HEK293 (cell line): ENCODE data around the gene GMDS.

ENCODE experiments used
- BCL11B ChIP-seq: fragments of 450-650 bp; formaldehyde crosslinking; IDR thresholded peaks from 2 replicates; pipeline ENCODE4 v1.5.1; 2016; ENCODE audit warnings: low read depth, missing biosample characterization, missing genetic modification characterization
- ELK4 ChIP-seq: IDR thresholded peaks from 2 replicates; pipeline ENCODE4 v1.6.1; 2011; ENCODE audit warnings: mild to moderate bottlenecking, low read depth, low read length, borderline replicate concordance
- GFI1B ChIP-seq: fragments of 450-650 bp; formaldehyde crosslinking; IDR thresholded peaks from 2 replicates; pipeline ENCODE4 v1.5.1; 2016; ENCODE audit warnings: missing biosample characterization, missing genetic modification characterization
- GLI4 ChIP-seq: fragments of 450-650 bp; formaldehyde crosslinking; IDR thresholded peaks from 2 replicates; pipeline ENCODE4 v1.5.1; 2016; ENCODE audit warnings: missing biosample characterization, missing genetic modification characterization
- HOXC10 ChIP-seq: sonication (generic); formaldehyde crosslinking; IDR thresholded peaks from 2 replicates; pipeline ENCODE4 v1.8.1; 2023; ENCODE audit warnings: mild to moderate bottlenecking, missing genetic modification reagents
- HOXD13 ChIP-seq: sonication (generic); formaldehyde crosslinking; IDR thresholded peaks from 2 replicates; pipeline ENCODE4 v1.8.0; 2022; ENCODE audit warnings: missing genetic modification reagents, borderline replicate concordance
- KLF8 ChIP-seq: fragments of 450-650 bp; formaldehyde crosslinking; IDR thresholded peaks from 2 replicates; pipeline ENCODE4 v1.5.1; 2016; ENCODE audit warnings: missing biosample characterization, missing genetic modification characterization
- PRDM10 ChIP-seq: fragments of 450-650 bp; formaldehyde crosslinking; IDR thresholded peaks from 2 replicates; pipeline ENCODE4 v1.5.1; 2016; ENCODE audit warnings: missing biosample characterization, missing genetic modification characterization
- SETDB1 ChIP-seq: IDR thresholded peaks from one replicate; pipeline ENCODE4 v1.6.1; 2017; ENCODE audit warnings: mild to moderate bottlenecking, low read length, moderate library complexity, mixed read lengths; ENCODE audit not compliant: insufficient read length
- TRIM28 ChIP-seq: IDR thresholded peaks from 2 replicates; pipeline ENCODE4 v1.6.1; 2011; ENCODE audit warnings: low read length, control low read depth, borderline replicate concordance
- ZFP69B ChIP-seq: fragments of 450-650 bp; formaldehyde crosslinking; IDR thresholded peaks from 2 replicates; pipeline ENCODE4 v1.5.1; 2016; ENCODE audit warnings: missing biosample characterization, missing genetic modification characterization
- ZIC2 ChIP-seq: fragments of 450-650 bp; formaldehyde crosslinking; IDR thresholded peaks from 2 replicates; pipeline ENCODE4 v1.5.1; 2016; ENCODE audit warnings: missing biosample characterization, missing genetic modification characterization
- ZNF138 ChIP-seq: fragments of 450-650 bp; formaldehyde crosslinking; IDR thresholded peaks from 2 replicates; pipeline ENCODE4 v1.5.1; 2016; ENCODE audit warnings: missing biosample characterization, missing genetic modification characterization, borderline replicate concordance
- ZNF214 ChIP-seq: fragments of 450-650 bp; formaldehyde crosslinking; IDR thresholded peaks from 2 replicates; pipeline ENCODE4 v1.5.1; 2017; ENCODE audit warnings: missing biosample characterization, mild to moderate bottlenecking, missing genetic modification characterization, borderline replicate concordance
- ZNF24 ChIP-seq: fragments of 450-650 bp; formaldehyde crosslinking; IDR thresholded peaks from 2 replicates; pipeline ENCODE4 v1.5.1; 2016; ENCODE audit warnings: missing biosample characterization, missing genetic modification characterization
- ZNF26 ChIP-seq: fragments of 450-650 bp; formaldehyde crosslinking; IDR thresholded peaks from 2 replicates; pipeline ENCODE4 v1.5.1; 2016; ENCODE audit warnings: missing biosample characterization, missing genetic modification characterization
- ZNF311 ChIP-seq: fragments of 450-650 bp; formaldehyde crosslinking; IDR thresholded peaks from 2 replicates; pipeline ENCODE4 v1.5.1; 2017; ENCODE audit warnings: missing biosample characterization, missing genetic modification characterization, borderline replicate concordance
- ZNF335 ChIP-seq: fragments of 450-650 bp; formaldehyde crosslinking; conservative IDR thresholded peaks from 2 replicates; pipeline ENCODE4 v1.5.1; 2016; ENCODE audit warnings: missing biosample characterization, missing genetic modification characterization
- ZNF398 ChIP-seq: fragments of 450-650 bp; formaldehyde crosslinking; IDR thresholded peaks from 2 replicates; pipeline ENCODE4 v1.5.1; 2017; ENCODE audit warnings: missing biosample characterization, missing genetic modification characterization
- ZNF449 ChIP-seq: fragments of 450-650 bp; formaldehyde crosslinking; IDR thresholded peaks from 2 replicates; pipeline ENCODE4 v1.5.1; 2017; ENCODE audit warnings: missing biosample characterization, mild to moderate bottlenecking, missing genetic modification characterization, moderate library complexity
- ZNF514 ChIP-seq: fragments of 450-650 bp; formaldehyde crosslinking; IDR thresholded peaks from 2 replicates; pipeline ENCODE4 v1.5.1; 2016; ENCODE audit warnings: missing biosample characterization, missing genetic modification characterization
- ZNF544 ChIP-seq: fragments of 450-650 bp; formaldehyde crosslinking; IDR thresholded peaks from 2 replicates; pipeline ENCODE4 v1.5.0; 2017; ENCODE audit warnings: missing biosample characterization, missing genetic modification characterization
- ZNF549 ChIP-seq: fragments of 450-650 bp; IDR thresholded peaks from 2 replicates; pipeline ENCODE4 v1.5.1; 2018; ENCODE audit warnings: missing biosample characterization, missing genetic modification characterization, mild to moderate bottlenecking, inconsistent platforms, moderate library complexity
- ZNF555 ChIP-seq: fragments of 450-650 bp; formaldehyde crosslinking; conservative IDR thresholded peaks from 2 replicates; pipeline ENCODE4 v1.5.1; 2017; ENCODE audit warnings: missing biosample characterization, mild to moderate bottlenecking, missing genetic modification characterization, inconsistent platforms
- ZNF585B ChIP-seq: fragments of 450-650 bp; formaldehyde crosslinking; IDR thresholded peaks from 2 replicates; pipeline ENCODE4 v1.5.1; 2016; ENCODE audit warnings: missing biosample characterization, missing genetic modification characterization
- ZNF639 ChIP-seq: fragments of 450-650 bp; formaldehyde crosslinking; IDR thresholded peaks from 2 replicates; pipeline ENCODE4 v1.5.1; 2016; ENCODE audit warnings: missing biosample characterization, missing genetic modification characterization
- ZSCAN16 ChIP-seq: fragments of 450-650 bp; formaldehyde crosslinking; IDR thresholded peaks from 2 replicates; pipeline ENCODE4 v1.5.1; 2016; ENCODE audit warnings: missing biosample characterization, missing genetic modification characterization
- ZXDB ChIP-seq: fragments of 450-650 bp; formaldehyde crosslinking; IDR thresholded peaks from 2 replicates; pipeline ENCODE4 v1.5.1; 2016; ENCODE audit warnings: missing biosample characterization, missing genetic modification characterization

The GMDS gene

GRCh38 chr6:1630771-1631217, 614.6 kb downstream of the GMDS start (continued):
- no peak for TF ChIP-seq ZNF214
- TF ChIP-seq ZSCAN16 (tag by site-specific recombination), result peak; percentile 83
- TF ChIP-seq KLF8, result peak; percentile 85
- no peak for TF ChIP-seq ELK4
- peak; percentile 95 for TF ChIP-seq ZXDB (tag by site-specific recombination)
- TF ChIP-seq ZNF585B (tag by site-specific recombination), result no peak
- no peak for TF ChIP-seq ZNF514 (tag by site-specific recombination)
- peak; percentile 76 for TF ChIP-seq GFI1B
- TF ChIP-seq HOXD13 (CRISPR knock-in tag), result peak; percentile 44; the same call in 1 of the 2 replicates
- TF ChIP-seq ZNF335 (tag by site-specific recombination), result peak; percentile 48; the same call in 1 of the 2 replicates
- no peak for TF ChIP-seq GLI4 (tag by site-specific recombination)
- peak; percentile 84 for TF ChIP-seq ZIC2 (tag by site-specific recombination)
- no peak for TF ChIP-seq ZNF544 (tag by site-specific recombination)
- TF ChIP-seq ZNF555 (tag by site-specific recombination), result no peak
- no peak for TF ChIP-seq HOXC10 (CRISPR knock-in tag)
- TF ChIP-seq ZNF449 (tag by site-specific recombination), result peak; percentile 19; the same call in 1 of the 2 replicates
- TF ChIP-seq ZFP69B, result peak; percentile 62
- no peak for TF ChIP-seq BCL11B (tag by site-specific recombination)
- TF ChIP-seq ZNF639 (tag by site-specific recombination), result peak; percentile 95
- peak; percentile 96 for TF ChIP-seq ZNF24 (tag by site-specific recombination)
- no peak for TF ChIP-seq ZNF138 (tag by site-specific recombination)
- TF ChIP-seq PRDM10, result peak; percentile 87
- no peak for TF ChIP-seq ZNF311 (tag by site-specific recombination)
- TF ChIP-seq ZNF549, result no peak
- peak; percentile 89 for TF ChIP-seq TRIM28
- TF ChIP-seq ZNF26 (tag by site-specific recombination), result no peak
- peak; percentile 82 for TF ChIP-seq ZNF398 (tag by site-specific recombination)
- no peak for TF ChIP-seq SETDB1
